Stimulated activated CD8-positive, alpha-beta memory T cell treated with anti-CD3 and anti-CD28 coated beads, Interleukin-12 subunit alpha, Interleukin-12 subunit beta, amount 100 ng/mL, for 24 hours (primary cell): Measurements from ENCODE around the gene P3H3.

Experiments used
- DNase-seq: peaks from one replicate; pipeline ENCODE4 v3.0.0-alpha.2; 2020; ENCODE audit errors: extremely low read depth

Gene P3H3

DNA sequence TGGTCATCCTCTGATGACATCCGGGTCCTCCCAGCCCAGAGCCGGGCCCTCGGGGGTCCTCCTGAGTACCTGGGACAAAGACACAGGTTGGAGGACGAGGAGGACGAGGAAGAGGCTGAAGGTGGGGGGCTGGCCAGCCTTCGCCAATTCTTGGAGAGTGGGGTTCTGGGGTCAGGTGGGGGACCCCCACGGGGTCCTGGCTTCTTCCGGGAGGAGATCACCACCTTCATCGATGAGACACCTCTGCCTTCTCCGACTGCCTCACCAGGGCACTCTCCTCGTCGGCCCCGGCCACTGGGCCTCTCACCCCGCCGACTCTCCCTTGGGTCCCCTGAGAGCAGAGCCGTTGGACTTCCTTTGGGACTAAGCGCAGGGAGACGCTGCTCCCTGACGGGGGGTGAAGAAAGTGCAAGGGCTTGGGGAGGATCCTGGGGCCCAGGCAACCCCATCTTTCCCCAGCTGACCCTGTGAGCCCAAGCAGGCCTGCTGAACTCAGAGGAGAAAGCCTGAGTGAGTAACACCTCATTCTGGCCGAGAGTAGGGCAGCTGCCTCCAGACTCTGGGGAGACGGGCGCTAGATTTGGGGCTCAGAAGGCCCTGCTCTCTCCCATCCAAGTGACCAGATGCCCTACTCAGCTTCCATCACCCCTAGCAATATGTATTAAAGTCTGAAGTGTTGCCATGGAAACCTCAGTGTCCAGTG lies 1.3 kb upstream of the P3H3 start:
- no peak for DNase-seq

DNA sequence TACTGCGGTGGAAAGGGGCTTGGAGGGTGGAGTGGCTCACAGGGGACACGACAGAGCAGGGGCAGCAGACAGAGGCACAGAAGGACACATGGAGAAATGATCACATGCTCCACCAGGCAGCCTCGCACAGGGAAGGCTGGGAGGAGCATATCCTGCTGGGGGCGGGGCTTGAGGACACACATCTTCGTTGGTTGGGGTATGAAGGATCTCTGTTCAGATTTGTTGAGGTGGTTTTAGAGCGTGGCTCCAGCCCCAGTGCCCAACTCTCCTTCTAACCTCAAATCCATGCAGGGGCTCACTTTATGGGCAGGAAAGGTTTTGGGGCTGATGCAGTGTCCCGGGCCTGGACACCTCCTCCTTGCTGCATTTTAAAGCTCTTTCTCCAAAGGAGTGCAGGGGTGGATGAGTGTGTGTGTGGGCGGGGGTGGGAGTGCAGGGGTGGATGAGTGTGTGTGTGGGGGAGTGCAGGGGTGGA lies 733 bp upstream of the P3H3 start:
- DNase-seq = no peak

DNA sequence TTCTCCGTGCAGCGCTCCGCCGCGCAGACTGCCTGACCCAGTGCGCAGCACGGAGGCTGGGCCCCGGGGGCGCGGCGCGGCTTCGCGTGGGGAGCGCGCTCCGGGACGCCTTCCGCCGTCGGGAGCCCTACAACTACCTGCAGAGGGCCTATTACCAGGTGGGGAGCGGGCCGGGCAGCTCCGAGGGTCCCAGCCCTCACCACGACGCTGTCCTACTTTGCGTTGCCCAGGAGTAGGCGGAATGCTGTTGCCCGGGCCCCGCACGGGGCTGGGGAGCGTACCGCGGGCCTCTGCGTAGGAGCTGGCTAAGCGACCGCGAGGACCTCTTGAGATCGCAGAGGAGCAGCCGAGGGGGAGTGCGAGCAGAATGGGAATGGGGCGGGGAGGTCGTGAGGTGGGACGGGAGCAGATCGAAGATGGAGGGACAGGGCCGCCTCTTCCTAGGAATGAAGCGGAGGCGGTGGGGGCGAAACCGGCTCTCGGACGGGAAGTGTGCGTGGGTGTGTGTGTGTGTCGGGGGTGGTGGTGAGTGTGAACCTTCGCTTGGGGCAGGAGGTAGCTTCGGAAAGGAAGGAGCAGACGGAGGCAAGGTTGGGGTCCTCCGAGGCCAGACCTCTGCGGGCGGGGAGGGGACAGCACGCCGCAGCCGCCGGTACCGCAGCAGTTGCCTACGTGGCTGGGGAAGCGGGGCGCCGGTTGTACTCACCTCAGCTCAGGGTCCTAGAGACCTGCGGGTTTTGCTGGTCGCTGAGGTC lies 751 bp downstream of the P3H3 start:
- DNase-seq = no peak

GRCh38 chr12:6829536-6830220 lies 1.5 kb downstream of the P3H3 start:
- no peak for DNase-seq

- DNase-seq = no peak
Measured at GRCh38 chr12:6830286-6830890, 2.2 kb downstream of the P3H3 start.

DNA sequence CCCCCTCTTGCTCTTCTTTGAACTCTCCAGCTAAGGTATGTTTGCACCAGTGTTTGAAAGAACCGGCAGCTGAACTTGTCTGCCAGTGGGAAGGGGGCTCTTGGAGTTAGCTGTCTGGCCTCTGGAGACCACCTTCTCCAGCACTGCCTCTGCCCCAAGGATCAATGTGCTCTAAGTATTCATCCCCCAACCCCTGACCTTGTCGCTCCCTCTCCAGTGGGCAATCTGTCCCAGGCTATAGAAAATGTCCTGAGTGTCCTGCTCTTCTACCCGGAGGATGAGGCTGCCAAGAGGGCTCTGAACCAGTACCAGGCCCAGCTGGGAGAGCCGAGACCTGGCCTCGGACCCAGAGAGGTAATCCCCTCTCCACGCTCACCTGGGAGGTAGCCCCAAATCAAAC lies 2.8 kb downstream of the P3H3 start:
- no peak for DNase-seq

- DNase-seq = no peak
Measured at GRCh38 chr12:6831450-6831995, 3.3 kb downstream of the P3H3 start.

DNA sequence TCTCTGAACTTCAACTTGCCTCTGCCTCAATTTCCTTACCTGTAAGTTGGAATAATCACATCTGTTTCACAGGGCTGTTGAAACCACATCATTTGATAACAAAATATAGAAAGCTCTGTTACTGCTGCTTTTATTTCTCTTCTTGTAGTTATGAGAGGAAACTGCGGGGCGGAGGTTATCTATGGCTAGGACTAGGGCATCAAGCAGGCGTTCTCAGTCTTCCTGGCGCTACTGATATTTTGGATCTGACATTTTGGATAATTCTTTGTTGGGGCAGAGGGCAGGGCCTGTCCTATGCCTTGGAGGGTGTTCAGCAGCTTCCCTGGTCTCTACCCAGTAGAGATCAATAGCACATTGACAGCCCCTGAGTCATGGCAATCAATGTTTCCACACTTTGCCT lies 3.9 kb downstream of the P3H3 start:
- DNase-seq = no peak

GRCh38 chr12:6833189-6833890 lies 5.1 kb downstream of the P3H3 start:
- no peak for DNase-seq

GRCh38 chr12:6834254-6834653 lies 6.0 kb downstream of the P3H3 start:
- no peak for DNase-seq

- DNase-seq = no peak
Measured at GRCh38 chr12:6834873-6835272, 6.7 kb downstream of the P3H3 start.

- no peak for DNase-seq
Measured at GRCh38 chr12:6836851-6837250, 8.6 kb downstream of the P3H3 start.

DNA sequence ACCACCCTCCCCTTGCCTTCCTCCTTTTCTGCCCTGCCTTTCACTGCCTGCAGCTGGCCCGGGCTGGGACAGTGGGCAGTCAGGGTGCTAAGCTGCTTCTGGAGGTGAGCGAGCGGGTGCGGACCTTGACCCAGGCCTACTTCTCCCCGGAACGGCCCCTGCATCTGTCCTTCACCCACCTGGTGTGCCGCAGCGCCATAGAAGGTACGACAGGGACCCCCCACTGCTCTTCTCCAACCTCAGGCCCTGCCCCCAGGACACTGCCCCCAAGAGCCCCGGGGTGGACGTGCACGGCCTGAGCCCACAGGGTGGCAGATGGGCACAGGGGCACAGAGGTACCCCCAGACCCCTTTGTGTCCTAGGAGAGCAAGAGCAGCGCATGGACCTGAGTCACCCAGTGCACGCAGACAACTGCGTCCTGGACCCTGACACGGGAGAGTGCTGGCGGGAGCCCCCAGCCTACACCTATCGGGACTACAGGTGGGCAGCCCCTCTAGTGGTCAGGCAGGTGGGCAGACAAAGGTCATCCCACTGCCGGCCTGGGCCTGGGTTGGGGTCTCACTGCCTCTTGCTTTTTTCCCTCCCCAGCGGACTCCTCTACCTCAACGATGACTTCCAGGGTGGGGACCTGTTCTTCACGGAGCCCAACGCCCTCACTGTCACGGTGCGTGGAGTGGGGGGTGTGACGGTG lies 9.3 kb downstream of the P3H3 start:
- DNase-seq = no peak

DNA sequence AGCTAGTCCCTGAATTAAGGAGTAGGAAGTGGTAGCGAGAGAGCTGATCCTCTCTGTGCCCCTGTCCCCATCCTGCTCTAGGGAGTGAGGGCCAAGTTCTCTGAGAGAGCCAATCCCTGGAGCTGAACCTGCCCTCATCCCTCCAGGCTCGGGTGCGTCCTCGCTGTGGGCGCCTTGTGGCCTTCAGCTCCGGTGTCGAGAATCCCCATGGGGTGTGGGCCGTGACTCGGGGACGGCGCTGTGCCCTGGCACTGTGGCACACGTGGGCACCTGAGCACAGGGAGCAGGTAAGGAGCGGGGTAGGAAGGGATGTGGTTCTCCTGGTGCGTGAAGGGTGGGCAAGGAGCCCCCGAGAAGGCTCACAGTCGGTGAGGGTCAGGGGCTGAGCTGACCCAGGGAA lies 10.6 kb downstream of the P3H3 start:
- no peak for DNase-seq

DNA sequence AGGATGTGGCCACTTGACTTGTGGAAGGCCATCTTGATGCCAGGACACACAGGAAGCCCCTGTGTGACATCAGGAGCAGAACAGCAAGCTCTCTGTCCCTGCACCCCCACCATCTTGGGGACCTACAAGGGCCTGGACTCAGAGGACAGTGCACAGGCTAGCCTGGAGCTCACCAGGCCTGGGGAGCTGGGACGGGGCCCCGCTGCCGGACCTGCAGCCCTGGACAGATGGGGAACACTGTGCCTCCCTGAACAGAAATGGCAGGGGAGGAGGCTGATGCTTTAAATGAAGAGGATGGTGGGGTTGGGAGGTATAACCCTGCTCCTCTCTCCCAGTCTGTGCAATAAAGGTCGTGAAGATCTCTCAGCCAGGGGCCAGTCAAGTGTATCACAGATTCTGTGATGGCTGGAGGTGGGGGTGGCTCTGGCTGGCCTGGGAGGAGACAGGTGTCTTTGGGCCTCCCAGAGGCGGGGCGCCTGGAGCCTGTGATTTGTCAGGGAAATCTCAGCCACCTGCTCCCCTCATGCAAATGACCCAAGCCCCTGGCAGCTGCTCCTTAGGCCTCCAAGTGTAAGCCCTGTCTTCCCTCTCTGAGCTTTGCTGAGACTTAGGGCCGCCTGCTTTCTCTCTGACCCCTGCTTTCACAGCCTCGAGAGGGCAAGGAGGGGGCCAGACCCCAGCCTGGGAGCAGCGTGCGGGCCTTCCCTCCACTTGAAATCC lies 11.4 kb downstream of the P3H3 start:
- DNase-seq = no peak

DNA sequence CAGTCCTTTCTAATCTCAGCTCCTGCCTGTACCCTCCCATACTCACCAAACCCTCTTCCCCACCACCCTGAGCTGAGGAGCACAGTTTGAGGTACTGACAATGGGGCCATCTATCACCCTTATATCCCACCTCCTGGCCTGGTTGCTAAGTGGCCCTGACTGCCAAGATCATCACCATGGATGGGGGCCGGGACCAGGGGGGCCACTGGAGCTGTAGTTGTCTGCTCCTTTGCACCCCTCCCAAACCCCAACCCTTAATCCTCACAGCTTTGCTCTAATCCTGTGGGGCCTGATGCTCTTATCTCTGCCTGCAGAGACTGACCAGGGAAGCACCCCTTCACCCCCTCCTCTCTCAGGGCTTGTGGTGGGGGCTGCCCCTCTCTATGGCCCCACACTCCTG lies 12.1 kb downstream of the P3H3 start:
- no peak for DNase-seq

GRCh38 chr12:6840761-6841515 lies 12.7 kb downstream of the P3H3 start, which contains the start of gene GNB3:
TSS of gene GNB3 (plus strand) at chr12:6840925. CDS start at chr12:6841288, 363 bp downstream.
- no peak for DNase-seq

GRCh38 chr12:6842075-6842474 lies 13.9 kb downstream of the P3H3 start:
- no peak for DNase-seq
